ENCODE measurements around the gene STOX2.

The STOX2 gene

DNA sequence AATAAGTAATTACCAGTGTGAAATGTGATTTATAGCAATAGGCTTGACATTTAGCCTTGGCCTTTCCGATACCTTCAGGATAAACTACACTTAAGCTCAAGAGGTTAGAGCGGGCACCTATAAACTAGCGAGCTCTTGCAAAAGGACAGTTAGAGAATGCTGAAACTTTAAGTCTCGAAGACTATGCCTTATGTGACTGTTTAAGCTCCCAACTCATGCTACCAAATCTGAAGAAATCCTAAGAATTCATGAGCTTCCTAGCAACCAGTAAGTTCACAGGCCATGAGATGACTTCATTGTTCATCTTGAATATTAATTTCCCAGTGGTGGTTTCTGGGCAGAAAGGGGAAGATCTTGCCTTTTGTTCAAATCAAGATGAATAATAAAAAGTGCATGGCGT is 4.7 kb downstream of the STOX2 start:
- Histone ChIP-seq H3K4me2 (ENCODE audit: low read length) (no peak overlapping the region), H3K79me2 (ENCODE audit: low read length) (no peaks in the 10 kb centered on the region), H2AFZ (ENCODE audit: low read depth, low read length) (no peak overlapping the region), H3K27me3 (ENCODE audit: low read depth, low read length) (no peaks in the 10 kb centered on the region), H3K9me3 (ENCODE audit: insufficient read depth, low read length) (no peaks in the 10 kb centered on the region), H4K20me1 (ENCODE audit: insufficient read depth, low read length) (no peaks in the 10 kb centered on the region), H3K36me3 (replicated peaks; ENCODE audit: low read depth, low read length) (no peaks in the 10 kb centered on the region), H3K4me3 (ENCODE audit: low read length) (no peak overlapping the region), H3K27ac (ENCODE audit: low read length) (no peak overlapping the region), H3K4me1 (ENCODE audit: low read length) (0 out of 2 replicates have a peak, but pooled peaks cover 5% of the 10 kb centered on the region), H3K9ac (ENCODE audit: low read length) (no peak overlapping the region)
- TF ChIP-seq EZH2phosphoT487 (IDR thresholded peaks at IDR 0.05; ENCODE audit: low read depth) = no peak
- TF ChIP-seq, protein P1, sequence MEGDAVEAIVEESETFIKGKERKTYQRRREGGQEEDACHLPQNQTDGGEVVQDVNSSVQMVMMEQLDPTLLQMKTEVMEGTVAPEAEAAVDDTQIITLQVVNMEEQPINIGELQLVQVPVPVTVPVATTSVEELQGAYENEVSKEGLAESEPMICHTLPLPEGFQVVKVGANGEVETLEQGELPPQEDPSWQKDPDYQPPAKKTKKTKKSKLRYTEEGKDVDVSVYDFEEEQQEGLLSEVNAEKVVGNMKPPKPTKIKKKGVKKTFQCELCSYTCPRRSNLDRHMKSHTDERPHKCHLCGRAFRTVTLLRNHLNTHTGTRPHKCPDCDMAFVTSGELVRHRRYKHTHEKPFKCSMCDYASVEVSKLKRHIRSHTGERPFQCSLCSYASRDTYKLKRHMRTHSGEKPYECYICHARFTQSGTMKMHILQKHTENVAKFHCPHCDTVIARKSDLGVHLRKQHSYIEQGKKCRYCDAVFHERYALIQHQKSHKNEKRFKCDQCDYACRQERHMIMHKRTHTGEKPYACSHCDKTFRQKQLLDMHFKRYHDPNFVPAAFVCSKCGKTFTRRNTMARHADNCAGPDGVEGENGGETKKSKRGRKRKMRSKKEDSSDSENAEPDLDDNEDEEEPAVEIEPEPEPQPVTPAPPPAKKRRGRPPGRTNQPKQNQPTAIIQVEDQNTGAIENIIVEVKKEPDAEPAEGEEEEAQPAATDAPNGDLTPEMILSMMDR (IDR thresholded peaks at IDR 0.05; ENCODE audit: low read depth, low read length) = no peak

DNA sequence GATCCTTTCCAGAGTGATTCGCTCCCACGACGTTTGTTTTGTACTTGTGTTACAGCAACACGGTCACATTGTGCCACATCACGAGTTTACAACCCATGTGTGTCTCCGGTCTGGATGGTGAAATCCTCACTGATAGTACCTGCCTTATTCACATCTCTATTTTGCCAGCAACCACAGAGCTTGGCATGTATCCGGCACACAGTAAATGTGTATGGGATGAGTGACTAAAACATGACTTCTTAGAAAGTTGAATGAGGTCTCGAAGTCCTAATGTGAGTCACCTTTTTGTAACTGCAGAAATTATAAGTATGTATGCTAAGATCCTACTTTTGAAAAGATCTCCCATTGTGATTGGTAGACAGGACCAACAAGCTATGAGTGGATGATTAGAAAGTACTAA is 7.5 kb downstream of the STOX2 start:
- no peak overlapping the region for H3K9ac ChIP-seq (ENCODE audit: low read length)
- H3K27ac ChIP-seq (ENCODE audit: low read length) = no peak overlapping the region
- H3K9me3 ChIP-seq (ENCODE audit: insufficient read depth, low read length) = no peaks in the 10 kb centered on the region
- H3K4me2 ChIP-seq (ENCODE audit: low read length) = no peak overlapping the region
- 0 out of 2 replicates have a peak, but pooled peaks cover 5% of the 10 kb centered on the region for H3K4me1 ChIP-seq (ENCODE audit: low read length)
- no peak for TF ChIP-seq EZH2phosphoT487 (IDR thresholded peaks at IDR 0.05; ENCODE audit: low read depth)
- TF ChIP-seq, protein P1 (IDR thresholded peaks at IDR 0.05; ENCODE audit: low read depth, low read length) = no peak
- H3K36me3 ChIP-seq (replicated peaks; ENCODE audit: low read depth, low read length) = no peaks in the 10 kb centered on the region
- no peaks in the 10 kb centered on the region for H3K27me3 ChIP-seq (ENCODE audit: low read depth, low read length)
- no peaks in the 10 kb centered on the region for H4K20me1 ChIP-seq (ENCODE audit: insufficient read depth, low read length)
- H2AFZ ChIP-seq (ENCODE audit: low read depth, low read length) = no peak overlapping the region
- no peaks in the 10 kb centered on the region for H3K79me2 ChIP-seq (ENCODE audit: low read length)
- H3K4me3 ChIP-seq (ENCODE audit: low read length) = no peak overlapping the region

- peaks cover 19% of the 10 kb centered on the region for H3K4me1 ChIP-seq (ENCODE audit: low read length)
- no peaks in the 10 kb centered on the region for H3K79me2 ChIP-seq (ENCODE audit: low read length)
- no peak overlapping the region for H3K4me2 ChIP-seq (ENCODE audit: low read length)
- H2AFZ ChIP-seq (ENCODE audit: low read depth, low read length) = no peak overlapping the region
- TF ChIP-seq EZH2phosphoT487 (IDR thresholded peaks at IDR 0.05; ENCODE audit: low read depth) = no peak
- TF ChIP-seq, protein P1 (IDR thresholded peaks at IDR 0.05; ENCODE audit: low read depth, low read length) = no peak
- no peaks in the 10 kb centered on the region for H3K36me3 ChIP-seq (replicated peaks; ENCODE audit: low read depth, low read length)
- H3K9me3 ChIP-seq (ENCODE audit: insufficient read depth, low read length) = no peaks in the 10 kb centered on the region
- H3K4me3 ChIP-seq (ENCODE audit: low read length) = no peak overlapping the region
- no peak overlapping the region for H3K9ac ChIP-seq (ENCODE audit: low read length)
- H3K27me3 ChIP-seq (ENCODE audit: low read depth, low read length) = no peaks in the 10 kb centered on the region
- no peak overlapping the region for H3K27ac ChIP-seq (ENCODE audit: low read length)
- H4K20me1 ChIP-seq (ENCODE audit: insufficient read depth, low read length) = no peaks in the 10 kb centered on the region
Measured at GRCh38 chr4:183915976-183916375, 10.9 kb downstream of the STOX2 start.

DNA sequence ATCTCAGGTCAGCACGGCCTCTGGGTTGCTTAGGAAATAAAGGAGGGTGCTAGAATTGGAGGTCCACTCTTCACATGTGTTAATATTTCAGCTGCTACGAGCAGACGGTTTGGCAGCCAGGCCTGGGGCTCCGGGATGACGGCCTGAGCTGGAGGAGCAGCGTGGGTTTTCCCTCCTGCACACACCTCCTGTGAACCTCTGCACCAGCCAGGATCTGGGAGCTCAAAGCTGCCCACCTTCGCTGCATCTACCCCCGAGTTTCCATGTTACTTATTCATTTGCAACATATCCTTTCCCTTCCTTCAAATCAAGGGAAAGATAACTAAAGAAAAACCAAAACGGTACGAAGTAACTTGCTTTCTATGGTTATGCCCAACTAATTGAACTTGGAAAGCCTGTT is 13.6 kb downstream of the STOX2 start:
- no peak overlapping the region for H3K4me2 ChIP-seq (ENCODE audit: low read length)
- H3K9ac ChIP-seq (ENCODE audit: low read length) = no peak overlapping the region
- H3K9me3 ChIP-seq (ENCODE audit: insufficient read depth, low read length) = no peaks in the 10 kb centered on the region
- no peaks in the 10 kb centered on the region for H3K36me3 ChIP-seq (replicated peaks; ENCODE audit: low read depth, low read length)
- H3K4me3 ChIP-seq (ENCODE audit: low read length) = no peak overlapping the region
- no peaks in the 10 kb centered on the region for H3K79me2 ChIP-seq (ENCODE audit: low read length)
- no peak for TF ChIP-seq EZH2phosphoT487 (IDR thresholded peaks at IDR 0.05; ENCODE audit: low read depth)
- TF ChIP-seq, protein P1 (IDR thresholded peaks at IDR 0.05; ENCODE audit: low read depth, low read length) = no peak
- peaks cover 29% of the 10 kb centered on the region for H3K4me1 ChIP-seq (ENCODE audit: low read length)
- no peaks in the 10 kb centered on the region for H4K20me1 ChIP-seq (ENCODE audit: insufficient read depth, low read length)
- H2AFZ ChIP-seq (ENCODE audit: low read depth, low read length) = no peak overlapping the region
- no peak overlapping the region for H3K27ac ChIP-seq (ENCODE audit: low read length)
- H3K27me3 ChIP-seq (ENCODE audit: low read depth, low read length) = no peaks in the 10 kb centered on the region

Data from OCI-LY3 (cell line).